Smooth muscle cell (in vitro differentiated cells): ENCODE results near the gene LPP. TPM values are rescaled to one million over a fixed set of nuclear protein-coding genes. Genes with fewer than 3 reads are reported as not detected.

Experiments
- DNase-seq: peaks from one replicate; lab custom pipeline; 2025; ENCODE audit not compliant: unreplicated experiment; lab: John Stamatoyannopoulos, UW
- H2AFZ ChIP-seq: fragments of 200-600 bp; sonication (generic); 2 replicates; pipeline ENCODE4 v1.6.0; 2016; ENCODE audit warnings: antibody characterized with exemption, low read depth, mild to moderate bottlenecking
- H3F3A ChIP-seq: fragments of 200-600 bp; sonication (generic); 2 replicates; pipeline ENCODE4 v1.6.0; 2017; ENCODE audit warnings: antibody characterized with exemption, low read depth
- H3K27ac ChIP-seq: fragments of 200-600 bp; sonication (generic); 2 replicates; pipeline ENCODE4 v1.5.1; 2016; ENCODE audit warnings: low read depth, mild to moderate bottlenecking
- H3K27me3 ChIP-seq: fragments of 200-600 bp; sonication (generic); 2 replicates; pipeline ENCODE4 v1.6.1; 2016; ENCODE audit warnings: low read depth, mild to moderate bottlenecking
- H3K36me3 ChIP-seq: fragments of 200-600 bp; sonication (generic); 2 replicates; pipeline ENCODE4 v1.5.1; 2016; ENCODE audit warnings: low read depth
- H3K4me1 ChIP-seq: fragments of 200-600 bp; sonication (generic); 2 replicates; pipeline ENCODE4 v1.5.1; 2016; ENCODE audit warnings: low read depth
- H3K4me2 ChIP-seq: fragments of 200-600 bp; sonication (generic); 2 replicates; pipeline ENCODE4 v1.6.0; 2016; ENCODE audit warnings: mild to moderate bottlenecking
- H3K4me3 ChIP-seq: fragments of 200-600 bp; sonication (generic); 2 replicates; pipeline ENCODE4 v1.5.1; 2016; ENCODE audit warnings: mild to moderate bottlenecking
- H3K79me2 ChIP-seq: fragments of 200-600 bp; sonication (generic); 2 replicates; pipeline ENCODE4 v1.6.0; 2016; ENCODE audit warnings: low read depth, mild to moderate bottlenecking
- H3K9ac ChIP-seq: fragments of 200-600 bp; sonication (generic); 2 replicates; pipeline ENCODE4 v1.6.0; 2016; ENCODE audit warnings: low read depth
- H3K9me3 ChIP-seq: fragments of 200-600 bp; sonication (generic); replicated peaks from 2 replicates; pipeline ENCODE4 v1.5.1; 2016; ENCODE audit warnings: low read depth
- H4K20me1 ChIP-seq: fragments of 200-600 bp; sonication (generic); 2 replicates; pipeline ENCODE4 v1.6.0; 2016; ENCODE audit warnings: low read depth
- WGBS: methylation state at CpG from one replicate; pipeline ENCODE4 v1.1.7; 2016; ENCODE audit warnings: low lambda C conversion rate; 5-methylcytosine and 5-hydroxymethylcytosine counted together
- polyA plus RNA-seq: library from polyadenylated mRNA; unstranded; fragments of >200 nt; fragmentation: Nextera tagmentation; extraction: Ambion mirVana; gene quantifications from 2 replicates; pipeline ENCODE4 v1.2.1, GENCODE V29; 2016
- total RNA-seq: library from RNA; depleted of rRNA; stranded (reverse); fragments of >200 nt; gene quantifications from 2 replicates; pipeline ENCODE4 v1.2.3, GENCODE V29; 2014
- TF ChIP-seq, protein P1 (sequence below): fragments of 200-600 bp; sonication (generic); IDR thresholded peaks from 2 replicates; pipeline ENCODE4 v1.5.1; 2017; ENCODE audit warnings: borderline replicate concordance, mild to moderate bottlenecking, antibody characterized with exemption; ENCODE audit not compliant: insufficient read depth, poor library complexity, severe bottlenecking

Gene LPP
- total and polyA plus RNA-seq, 2 experiments from 2014 or later: 42.3 to 128 TPM

DNA sequence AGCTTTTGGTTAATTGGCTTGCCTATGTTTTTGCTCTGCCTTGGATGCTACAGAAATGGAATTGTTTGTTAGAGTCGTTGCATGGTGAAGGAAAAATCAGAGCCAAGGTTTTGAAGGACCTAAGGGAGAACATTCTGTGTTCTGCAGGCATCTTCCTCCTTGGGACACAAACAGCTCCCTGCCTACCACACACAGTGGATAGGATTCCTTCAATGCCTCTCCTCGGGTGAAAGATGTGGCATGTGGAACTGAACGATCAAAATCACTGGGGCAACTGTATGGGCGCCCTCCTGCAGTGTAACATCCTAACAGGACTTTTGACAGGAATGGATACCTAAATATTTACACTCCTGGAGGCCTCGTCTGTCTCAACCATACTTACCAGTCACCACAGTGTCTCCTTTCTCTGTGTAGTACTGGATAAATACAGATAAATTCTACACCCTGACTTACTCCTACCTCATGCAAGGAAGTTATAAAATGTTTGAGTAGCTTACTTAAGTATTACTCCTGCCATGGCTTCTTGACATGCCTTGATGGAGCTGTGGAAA lies 100.6 kb downstream of the LPP start:
- no peak overlapping the region for H3K27ac ChIP-seq
- DNase-seq: no peak
- TF ChIP-seq, protein P1, sequence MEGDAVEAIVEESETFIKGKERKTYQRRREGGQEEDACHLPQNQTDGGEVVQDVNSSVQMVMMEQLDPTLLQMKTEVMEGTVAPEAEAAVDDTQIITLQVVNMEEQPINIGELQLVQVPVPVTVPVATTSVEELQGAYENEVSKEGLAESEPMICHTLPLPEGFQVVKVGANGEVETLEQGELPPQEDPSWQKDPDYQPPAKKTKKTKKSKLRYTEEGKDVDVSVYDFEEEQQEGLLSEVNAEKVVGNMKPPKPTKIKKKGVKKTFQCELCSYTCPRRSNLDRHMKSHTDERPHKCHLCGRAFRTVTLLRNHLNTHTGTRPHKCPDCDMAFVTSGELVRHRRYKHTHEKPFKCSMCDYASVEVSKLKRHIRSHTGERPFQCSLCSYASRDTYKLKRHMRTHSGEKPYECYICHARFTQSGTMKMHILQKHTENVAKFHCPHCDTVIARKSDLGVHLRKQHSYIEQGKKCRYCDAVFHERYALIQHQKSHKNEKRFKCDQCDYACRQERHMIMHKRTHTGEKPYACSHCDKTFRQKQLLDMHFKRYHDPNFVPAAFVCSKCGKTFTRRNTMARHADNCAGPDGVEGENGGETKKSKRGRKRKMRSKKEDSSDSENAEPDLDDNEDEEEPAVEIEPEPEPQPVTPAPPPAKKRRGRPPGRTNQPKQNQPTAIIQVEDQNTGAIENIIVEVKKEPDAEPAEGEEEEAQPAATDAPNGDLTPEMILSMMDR: no peak
- H3F3A ChIP-seq: peaks cover 1% of the 10 kb centered on the region
- H3K36me3 ChIP-seq: peaks cover 3% of the 10 kb centered on the region
- peaks cover 9% of the 10 kb centered on the region for H3K4me1 ChIP-seq
- no peak overlapping the region for H2AFZ ChIP-seq
- H3K4me2 ChIP-seq: no peak overlapping the region
- H3K9me3 ChIP-seq: no peaks in the 10 kb centered on the region
- no peak overlapping the region for H3K9ac ChIP-seq
- H3K27me3 ChIP-seq: no peaks in the 10 kb centered on the region
- no peak overlapping the region for H3K4me3 ChIP-seq
- peaks cover 82% of the 10 kb centered on the region for H3K79me2 ChIP-seq
- 93% methylated on average over 5 of the region's 5 CpGs for WGBS
- H4K20me1 ChIP-seq: peaks cover 74% of the 10 kb centered on the region

DNA sequence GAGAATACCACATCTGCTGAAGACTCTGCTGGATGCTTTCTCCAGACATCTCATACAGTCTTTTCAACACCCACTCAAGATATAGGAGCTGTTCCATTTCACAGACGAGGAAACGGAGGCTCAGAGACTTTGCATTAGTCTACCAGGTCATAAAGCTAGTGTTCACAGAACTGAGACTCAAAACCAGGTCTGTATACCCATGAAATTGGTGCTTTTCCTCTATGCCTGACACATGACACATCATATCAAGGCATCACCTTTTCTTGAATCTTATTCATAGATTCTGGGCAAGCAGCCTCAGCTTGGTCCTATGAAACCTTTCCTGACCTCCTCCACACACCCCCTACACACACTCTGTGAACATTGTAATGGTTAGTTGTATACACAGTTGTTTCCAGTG lies 101.2 kb downstream of the LPP start:
- H3K9ac ChIP-seq: no peak overlapping the region
- no peak for DNase-seq
- H3K4me1 ChIP-seq: peaks cover 9% of the 10 kb centered on the region
- no peak overlapping the region for H3K27ac ChIP-seq
- H4K20me1 ChIP-seq: peaks cover 74% of the 10 kb centered on the region
- H3K4me2 ChIP-seq: no peak overlapping the region
- no peaks in the 10 kb centered on the region for H3K9me3 ChIP-seq
- TF ChIP-seq, protein P1: no peak
- H2AFZ ChIP-seq: no peak overlapping the region
- peaks cover 83% of the 10 kb centered on the region for H3K79me2 ChIP-seq
- no peak overlapping the region for H3K4me3 ChIP-seq
- 92% methylated on average over 2 of the region's 2 CpGs for WGBS
- H3K27me3 ChIP-seq: no peaks in the 10 kb centered on the region
- peaks cover 3% of the 10 kb centered on the region for H3F3A ChIP-seq
- peaks cover 3% of the 10 kb centered on the region for H3K36me3 ChIP-seq

DNA sequence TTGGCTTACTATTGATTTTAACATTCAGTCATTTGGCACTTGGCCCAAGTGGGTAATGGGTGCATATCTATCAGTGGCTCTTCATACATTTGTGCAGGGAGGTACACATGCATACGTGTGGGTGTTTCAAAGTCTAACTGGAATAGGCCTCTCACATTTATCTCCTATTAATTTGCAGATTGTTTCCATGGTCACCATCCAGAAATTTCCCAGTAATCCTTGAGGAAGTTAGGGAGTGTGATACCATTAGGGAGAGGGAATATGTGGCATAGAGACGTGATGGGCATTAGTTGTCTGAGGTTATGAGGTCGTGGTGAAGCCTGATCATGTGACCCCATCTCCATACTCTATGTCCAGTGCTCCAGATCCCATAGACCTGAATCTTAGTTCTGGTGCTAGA lies 102.8 kb downstream of the LPP start:
- TF ChIP-seq, protein P1: no peak
- no peak overlapping the region for H3K9ac ChIP-seq
- no peak for DNase-seq
- H3K79me2 ChIP-seq: peaks cover 87% of the 10 kb centered on the region
- H3K4me2 ChIP-seq: no peak overlapping the region
- WGBS: 78% methylated on average over 3 of the region's 3 CpGs
- H3F3A ChIP-seq: peaks cover 3% of the 10 kb centered on the region
- peaks cover 9% of the 10 kb centered on the region for H3K4me1 ChIP-seq
- peaks cover 3% of the 10 kb centered on the region for H3K36me3 ChIP-seq
- no peak overlapping the region for H3K27ac ChIP-seq
- no peak overlapping the region for H3K4me3 ChIP-seq
- peaks cover 86% of the 10 kb centered on the region for H4K20me1 ChIP-seq
- H3K27me3 ChIP-seq: no peaks in the 10 kb centered on the region
- no peak overlapping the region for H2AFZ ChIP-seq
- no peaks in the 10 kb centered on the region for H3K9me3 ChIP-seq

DNA sequence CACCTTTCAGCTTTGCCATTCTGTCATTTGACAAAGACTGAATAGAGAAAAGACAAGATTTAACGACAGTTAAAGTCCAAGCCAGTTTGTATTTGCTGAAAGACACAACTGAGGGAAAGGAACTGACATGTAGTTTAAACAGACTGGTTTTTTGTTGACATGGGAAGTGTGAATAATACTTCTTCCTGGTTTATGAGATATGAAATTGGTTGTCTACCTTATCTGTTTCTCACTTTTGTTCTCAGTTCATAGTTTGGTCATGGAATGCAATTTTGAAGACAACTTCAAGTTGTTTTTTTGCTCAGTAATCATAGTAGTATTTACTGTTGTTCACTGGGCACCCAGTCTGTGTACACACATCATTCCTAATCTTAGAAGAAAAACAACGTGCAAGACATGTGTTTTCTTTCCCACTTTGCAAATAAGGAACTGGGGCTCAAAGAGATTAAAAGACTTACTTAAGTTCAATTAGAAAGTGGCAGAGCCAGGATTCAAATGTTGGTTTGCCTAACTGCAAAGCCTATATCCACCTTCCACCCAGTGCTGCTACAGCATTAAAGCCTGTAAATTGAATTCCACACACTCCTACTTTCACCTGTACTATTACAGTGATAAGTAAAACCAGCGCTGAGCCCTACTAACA lies 103.5 kb downstream of the LPP start:
- 60% methylated on average over 3 of the region's 3 CpGs for WGBS
- H3K36me3 ChIP-seq: peaks cover 3% of the 10 kb centered on the region
- H3K9me3 ChIP-seq: no peaks in the 10 kb centered on the region
- H3K4me1 ChIP-seq: peaks cover 10% of the 10 kb centered on the region
- no peak for DNase-seq
- H2AFZ ChIP-seq: no peak overlapping the region
- H3K4me2 ChIP-seq: no peak overlapping the region
- H3K4me3 ChIP-seq: no peak overlapping the region
- TF ChIP-seq, protein P1: no peak
- no peak overlapping the region for H3K9ac ChIP-seq
- no peak overlapping the region for H3K27ac ChIP-seq
- H3F3A ChIP-seq: peaks cover 3% of the 10 kb centered on the region
- no peaks in the 10 kb centered on the region for H3K27me3 ChIP-seq
- H3K79me2 ChIP-seq: peaks cover 87% of the 10 kb centered on the region
- peaks cover 89% of the 10 kb centered on the region for H4K20me1 ChIP-seq
